BE2C (cell line): ENCODE measurements around the gene E2F1.
A peak's percentile ranks its signal among the peaks of the same experiment; 100 is the strongest.
"Not testable (repeated sequence)": the region's sequence is repeated elsewhere in the genome, so short reads cannot be mapped to it uniquely, and the experiment has no call there.

Source experiments
- DNase-seq: peaks from one replicate; pipeline ENCODE4 v3.0.0-alpha.2; 2020
- H3K27me3 ChIP-seq: fragments of 250-450 bp; sonication (Bioruptor Pico); 2 replicates; pipeline ENCODE4 v1.5.1; 2020; ENCODE audit warnings: mild to moderate bottlenecking
- H3K36me3 ChIP-seq: fragments of 250-450 bp; sonication (Bioruptor Pico); 2 replicates; pipeline ENCODE4 v1.5.1; 2020; ENCODE audit warnings: mild to moderate bottlenecking
- H3K4me1 ChIP-seq: fragments of 250-450 bp; sonication (Bioruptor Pico); 2 replicates; pipeline ENCODE4 v1.5.1; 2020
- H3K4me3 ChIP-seq: 2 replicates; pipeline ENCODE4 v1.5.1; 2011; ENCODE audit warnings: low read depth, low read length
- H3K9me3 ChIP-seq: fragments of 250-450 bp; sonication (Bioruptor Pico); 2 replicates; pipeline ENCODE4 v1.5.1; 2020
- TF ChIP-seq, protein P1 (sequence below): IDR thresholded peaks from 2 replicates; pipeline ENCODE4 v1.5.1; 2012; ENCODE audit warnings: mild to moderate bottlenecking, low read depth, low read length

Gene E2F1

DNA sequence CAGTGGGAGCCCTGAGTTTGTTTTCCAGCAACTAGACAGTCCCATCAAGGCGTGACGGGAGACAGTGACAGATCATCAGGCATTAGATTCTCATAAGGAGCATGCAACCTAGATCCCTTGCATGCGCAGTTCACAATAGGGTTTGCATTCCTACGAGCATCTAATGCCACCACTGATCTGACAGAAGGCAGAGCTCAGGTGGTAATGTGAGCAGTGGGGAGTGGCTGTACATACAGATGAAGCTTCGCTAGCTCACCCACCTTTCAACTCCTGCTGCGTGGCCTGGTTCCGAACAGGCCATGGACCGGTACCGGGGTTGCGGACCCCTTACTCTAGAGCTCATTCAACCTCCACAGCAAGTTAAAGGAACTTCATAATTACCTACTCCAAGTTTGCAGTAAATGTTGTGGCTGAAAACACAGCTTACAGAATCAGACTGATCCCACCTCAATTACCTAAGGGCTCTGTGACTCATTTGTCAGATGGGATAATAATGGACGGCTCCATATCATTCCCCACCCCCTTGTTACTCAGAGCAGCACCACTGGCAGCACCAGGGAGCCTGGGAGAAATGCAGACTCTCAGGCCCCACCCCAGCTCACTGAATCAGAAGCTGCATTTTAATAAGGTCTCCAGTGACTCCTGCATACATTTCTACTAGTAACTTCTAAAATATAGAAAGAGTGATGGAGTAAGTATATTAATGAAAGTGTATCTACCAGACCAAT is 18.2 kb upstream of the E2F1 start:
- no peaks in the 10 kb centered on the region for H3K36me3 ChIP-seq
- H3K9me3 ChIP-seq, result no peaks in the 10 kb centered on the region
- no peaks in the 10 kb centered on the region for H3K27me3 ChIP-seq
- peaks cover 9% of the 10 kb centered on the region for H3K4me1 ChIP-seq
- no peak for DNase-seq
- H3K4me3 ChIP-seq, result no peak overlapping the region
- TF ChIP-seq, protein P1, sequence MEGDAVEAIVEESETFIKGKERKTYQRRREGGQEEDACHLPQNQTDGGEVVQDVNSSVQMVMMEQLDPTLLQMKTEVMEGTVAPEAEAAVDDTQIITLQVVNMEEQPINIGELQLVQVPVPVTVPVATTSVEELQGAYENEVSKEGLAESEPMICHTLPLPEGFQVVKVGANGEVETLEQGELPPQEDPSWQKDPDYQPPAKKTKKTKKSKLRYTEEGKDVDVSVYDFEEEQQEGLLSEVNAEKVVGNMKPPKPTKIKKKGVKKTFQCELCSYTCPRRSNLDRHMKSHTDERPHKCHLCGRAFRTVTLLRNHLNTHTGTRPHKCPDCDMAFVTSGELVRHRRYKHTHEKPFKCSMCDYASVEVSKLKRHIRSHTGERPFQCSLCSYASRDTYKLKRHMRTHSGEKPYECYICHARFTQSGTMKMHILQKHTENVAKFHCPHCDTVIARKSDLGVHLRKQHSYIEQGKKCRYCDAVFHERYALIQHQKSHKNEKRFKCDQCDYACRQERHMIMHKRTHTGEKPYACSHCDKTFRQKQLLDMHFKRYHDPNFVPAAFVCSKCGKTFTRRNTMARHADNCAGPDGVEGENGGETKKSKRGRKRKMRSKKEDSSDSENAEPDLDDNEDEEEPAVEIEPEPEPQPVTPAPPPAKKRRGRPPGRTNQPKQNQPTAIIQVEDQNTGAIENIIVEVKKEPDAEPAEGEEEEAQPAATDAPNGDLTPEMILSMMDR, result no peak

DNA sequence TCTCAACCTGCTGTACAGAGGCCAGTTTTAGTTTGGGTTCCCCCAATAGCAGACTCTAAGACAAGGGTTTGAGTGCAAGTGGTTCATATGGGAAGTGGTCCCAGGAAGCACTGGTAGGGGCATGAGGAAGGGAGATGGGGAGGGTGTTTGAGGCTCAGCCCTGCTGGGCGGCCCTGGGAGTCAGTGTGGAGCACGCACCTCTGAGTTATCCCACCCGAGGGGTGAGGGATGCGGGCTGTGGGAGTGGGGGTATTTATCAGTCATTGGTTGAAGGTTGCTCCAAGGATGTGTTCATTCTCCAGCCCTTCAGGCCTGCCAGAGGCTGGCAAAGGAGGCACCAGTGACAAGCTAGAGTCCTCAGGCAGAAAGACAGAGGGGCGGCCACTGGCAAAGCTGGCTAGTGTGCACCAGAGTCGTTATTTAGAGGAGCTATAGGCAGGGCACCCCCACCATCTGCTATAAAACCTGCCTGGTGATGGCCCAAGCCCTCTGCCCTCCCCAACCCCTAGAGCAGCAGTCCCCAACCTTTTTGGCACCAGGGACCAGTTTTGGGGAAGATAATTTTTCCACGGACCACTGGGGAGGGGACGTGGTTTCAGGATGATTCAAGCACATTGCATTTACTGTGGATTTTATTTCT is 17.4 kb upstream of the E2F1 start:
- peaks cover 9% of the 10 kb centered on the region for H3K4me1 ChIP-seq
- no peaks in the 10 kb centered on the region for H3K27me3 ChIP-seq
- TF ChIP-seq, protein P1, result no peak
- no peak overlapping the region for H3K4me3 ChIP-seq
- H3K9me3 ChIP-seq, result no peaks in the 10 kb centered on the region
- no peak for DNase-seq
- no peaks in the 10 kb centered on the region for H3K36me3 ChIP-seq

DNA sequence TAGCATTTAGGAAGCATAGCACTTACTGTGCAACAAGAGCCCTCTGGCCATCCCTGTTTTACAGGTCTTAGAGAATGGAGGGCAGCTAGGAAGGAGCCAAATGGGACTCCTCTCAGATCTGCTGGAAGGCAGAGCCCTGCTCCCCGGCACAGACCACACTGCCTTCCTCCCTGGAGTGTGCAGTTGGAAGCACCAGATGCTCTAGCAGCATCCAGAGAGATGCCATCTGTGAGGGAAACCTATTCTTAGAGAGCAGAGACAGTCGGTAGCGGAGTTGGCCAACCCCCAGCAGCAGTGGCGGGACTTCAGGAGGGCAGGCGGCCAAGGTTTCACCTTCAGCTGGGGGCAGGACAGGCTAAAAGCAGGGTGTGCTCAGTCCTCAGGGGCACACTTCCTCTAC is 16.7 kb upstream of the E2F1 start:
- peak; percentile 75 for DNase-seq
- no peaks in the 10 kb centered on the region for H3K36me3 ChIP-seq

DNA sequence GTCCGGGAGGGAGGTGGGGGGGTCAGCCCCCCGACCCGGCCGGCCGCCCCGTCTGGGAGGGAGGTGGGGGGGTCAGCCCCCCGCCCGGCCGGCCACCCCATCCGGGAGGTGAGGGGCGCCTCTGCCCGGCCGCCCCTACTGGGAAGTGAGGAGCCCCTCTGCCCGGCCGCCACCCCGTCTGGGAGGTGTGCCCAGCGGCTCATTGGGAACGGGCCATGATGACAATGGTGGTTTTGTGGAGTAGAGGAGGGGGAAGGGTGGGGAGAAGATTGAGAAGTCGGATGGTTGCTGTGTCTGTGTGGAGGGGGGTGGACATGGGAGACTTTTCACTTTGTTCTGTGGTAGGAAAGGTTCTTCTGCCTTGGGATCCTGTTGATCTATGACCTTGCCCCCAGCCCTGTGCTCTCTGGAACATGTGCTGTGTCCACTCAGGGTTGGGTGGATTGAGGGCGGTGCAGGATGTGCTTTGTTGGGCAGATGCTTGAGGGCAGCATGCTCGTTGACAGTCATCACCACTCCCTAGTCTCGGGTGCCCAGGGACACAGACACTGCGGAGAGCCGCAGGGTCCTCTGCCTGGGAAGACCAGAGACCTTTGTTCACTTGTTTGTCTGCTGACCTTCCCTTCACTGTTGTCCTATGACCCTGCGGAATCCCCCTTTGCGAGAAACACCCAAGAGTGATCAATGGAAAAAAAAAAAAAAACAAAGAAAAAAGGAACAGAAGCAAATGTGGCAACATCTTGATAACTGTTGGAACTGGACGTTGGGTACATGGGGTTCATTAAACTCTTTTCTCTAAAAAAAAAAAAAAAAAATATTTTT is 15.7 kb upstream of the E2F1 start:
- no peak overlapping the region for H3K4me3 ChIP-seq
- H3K36me3 ChIP-seq, result no peaks in the 10 kb centered on the region
- H3K27me3 ChIP-seq, result no peaks in the 10 kb centered on the region
- TF ChIP-seq, protein P1, result no peak
- H3K4me1 ChIP-seq, result peaks cover 15% of the 10 kb centered on the region
- no peak for DNase-seq
- H3K9me3 ChIP-seq, result no peaks in the 10 kb centered on the region

More for the DNA sequence above, 16.7 kb upstream of the E2F1 start:
- no peaks in the 10 kb centered on the region for H3K27me3 ChIP-seq
- peaks cover 9% of the 10 kb centered on the region for H3K4me1 ChIP-seq
- TF ChIP-seq, protein P1, result no peak
- H3K4me3 ChIP-seq, result no peak overlapping the region
- H3K9me3 ChIP-seq, result no peaks in the 10 kb centered on the region

DNA sequence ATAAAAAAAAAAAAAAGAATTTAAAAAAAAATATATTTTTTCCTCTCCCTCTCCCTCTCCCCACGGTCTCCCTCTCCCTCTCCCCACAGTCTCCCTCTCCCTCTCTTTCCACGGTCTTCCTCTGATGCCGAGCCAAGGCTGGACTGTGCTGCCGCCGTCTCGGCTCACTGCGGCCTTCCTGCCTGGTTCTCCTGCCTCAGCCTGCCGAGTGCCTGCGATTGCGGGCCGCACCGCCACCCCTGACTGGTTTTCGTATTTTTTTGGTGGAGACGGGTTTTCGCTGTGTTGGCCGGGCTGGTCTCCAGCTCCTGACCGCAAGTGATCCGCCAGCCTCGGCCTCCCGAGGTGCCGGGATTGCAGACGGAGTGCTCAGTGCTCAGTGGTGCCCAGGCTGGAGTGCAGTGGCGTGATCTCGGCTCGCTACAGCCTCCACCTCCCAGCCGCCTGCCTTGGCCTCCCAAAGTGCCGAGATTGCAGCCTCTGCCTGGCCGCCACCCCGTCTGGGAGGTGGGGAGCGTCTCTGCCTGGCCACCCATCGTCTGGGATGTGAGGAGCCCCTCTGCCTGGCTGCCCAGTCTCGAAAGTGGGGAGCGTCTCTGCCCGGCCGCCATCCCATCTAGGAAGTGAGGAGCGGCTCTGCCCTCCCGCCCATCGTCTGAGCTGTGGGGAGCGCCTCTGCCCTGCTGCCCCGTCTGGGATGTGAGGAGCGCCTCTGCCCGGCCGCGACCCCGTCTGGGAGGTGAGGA is 14.7 kb upstream of the E2F1 start:
- not testable (repeated sequence) for H3K27me3 ChIP-seq, H3K36me3 ChIP-seq, H3K4me3 ChIP-seq, H3K9me3 ChIP-seq, DNase-seq
- peaks cover 19% of the 10 kb centered on the region for H3K4me1 ChIP-seq

DNA sequence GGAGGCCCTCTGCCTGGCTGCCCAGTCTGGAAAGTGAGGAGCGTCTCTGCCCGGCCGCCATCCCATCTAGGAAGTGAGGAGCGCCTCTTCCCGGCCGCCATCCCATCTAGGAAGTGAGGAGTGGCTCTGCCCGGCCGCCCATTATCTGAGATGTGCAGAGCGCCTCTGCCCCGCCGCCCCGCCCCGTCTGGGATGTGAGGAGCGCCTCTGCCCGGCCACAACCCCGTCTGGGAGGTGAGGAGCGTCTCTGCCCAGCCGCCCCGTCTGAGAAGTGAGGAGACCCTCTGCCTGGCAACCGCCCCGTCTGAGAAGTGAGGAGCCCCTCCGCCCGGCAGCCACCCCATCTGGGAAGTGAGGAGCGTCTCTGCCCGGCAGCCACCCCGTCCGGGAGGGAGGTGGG is 12.8 kb upstream of the E2F1 start:
- not testable (repeated sequence) for H3K27me3 ChIP-seq, H3K9me3 ChIP-seq, DNase-seq, H3K36me3 ChIP-seq, H3K4me3 ChIP-seq
- H3K4me1 ChIP-seq, result peaks cover 19% of the 10 kb centered on the region
